GM18508 (cell line): ENCODE results near the gene PHF11.
A peak's percentile ranks its signal among the peaks of the same experiment; 100 is the strongest.

Source experiments
- ATAC-seq: cut with Tn5 transposase; IDR thresholded peaks from one replicate; pipeline ENCODE4 v1.9.1; 2021; ENCODE audit warnings: moderate number of reproducible peaks; ENCODE audit not compliant: insufficient read depth, unreplicated experiment

The PHF11 gene

GRCh38 chr13:49495783-49496762 lies at the start of gene PHF11:
PHF11 (plus strand) TSS chr13:49495953; CDS start chr13:49496002, 49 bp downstream.
- peak; percentile 51 for ATAC-seq

- ATAC-seq, result no peak
Observed at GRCh38 chr13:49446473-49446872, 49.3 kb upstream of the PHF11 start.

GRCh38 chr13:49448753-49449152 lies 47.0 kb upstream of the PHF11 start:
- ATAC-seq, result no peak

DNA sequence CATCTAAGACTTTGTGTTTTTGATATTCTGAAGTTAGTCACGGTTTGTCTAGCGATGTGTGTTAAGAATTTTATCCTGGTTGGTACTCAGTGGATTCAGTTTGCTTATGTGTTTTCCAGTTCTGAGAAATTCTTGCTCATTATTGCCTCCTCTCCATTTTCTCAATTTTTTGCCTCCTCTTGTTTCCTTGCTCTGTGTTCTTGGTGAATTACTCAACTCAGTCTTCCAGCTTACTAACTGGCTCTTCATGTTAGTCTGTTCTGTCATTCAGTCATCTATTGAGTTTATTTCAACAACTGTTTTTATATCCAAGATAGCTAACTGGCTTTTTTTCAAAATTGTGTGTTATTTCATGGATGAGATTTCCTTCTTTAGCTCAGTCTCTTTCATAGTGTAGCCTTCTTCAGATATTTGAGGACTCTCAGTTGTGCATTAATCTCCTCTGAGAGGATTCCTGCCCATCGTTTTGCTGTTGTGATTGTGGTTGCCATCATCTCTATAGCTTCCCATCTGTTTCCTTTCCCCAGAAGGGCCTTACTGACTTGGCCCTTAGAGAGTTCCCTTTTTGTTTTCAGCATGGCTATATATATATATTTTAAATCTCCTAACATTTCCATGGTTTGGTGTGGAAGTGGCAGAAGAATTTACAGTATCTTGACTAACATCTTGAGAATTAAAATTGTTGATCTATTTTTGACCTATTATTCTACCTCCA lies 45.5 kb upstream of the PHF11 start:
- ATAC-seq, result no peak

DNA sequence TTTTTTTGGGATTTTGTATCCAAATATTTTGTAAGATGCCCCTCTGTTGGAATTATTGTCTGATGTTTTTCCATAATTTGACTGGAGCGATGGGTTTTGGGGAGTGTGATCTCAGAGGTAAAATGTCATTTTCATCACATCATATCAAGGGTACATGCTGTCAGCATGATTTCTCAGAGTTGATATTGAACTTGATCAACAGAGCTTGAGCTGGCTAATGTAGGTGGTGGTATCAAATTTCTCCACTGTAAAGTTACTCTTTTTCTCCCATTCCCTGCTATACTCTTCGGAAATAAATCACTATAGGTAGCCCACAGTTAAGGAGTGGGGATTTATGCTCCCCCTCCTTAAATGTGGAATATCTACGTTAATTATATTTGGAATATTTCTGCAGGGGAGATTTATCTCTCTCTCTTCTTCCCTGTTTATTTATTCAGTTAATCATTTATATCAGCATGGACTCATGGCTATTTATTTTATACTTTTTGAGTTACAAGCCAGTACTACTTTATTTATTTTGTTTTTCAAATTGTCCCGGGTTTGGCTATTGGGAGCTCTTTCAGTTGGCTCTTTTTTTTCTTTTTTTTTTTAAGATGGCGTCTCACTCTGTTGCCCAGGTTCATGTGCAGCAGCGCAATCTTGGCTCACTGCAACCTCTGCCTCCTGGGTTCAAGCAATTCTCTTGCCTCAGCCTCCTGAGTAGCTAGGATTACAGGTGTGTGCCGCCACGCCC lies 42.9 kb upstream of the PHF11 start:
- ATAC-seq, result no peak

GRCh38 chr13:49453465-49453864 lies 42.3 kb upstream of the PHF11 start:
- ATAC-seq, result no peak

DNA sequence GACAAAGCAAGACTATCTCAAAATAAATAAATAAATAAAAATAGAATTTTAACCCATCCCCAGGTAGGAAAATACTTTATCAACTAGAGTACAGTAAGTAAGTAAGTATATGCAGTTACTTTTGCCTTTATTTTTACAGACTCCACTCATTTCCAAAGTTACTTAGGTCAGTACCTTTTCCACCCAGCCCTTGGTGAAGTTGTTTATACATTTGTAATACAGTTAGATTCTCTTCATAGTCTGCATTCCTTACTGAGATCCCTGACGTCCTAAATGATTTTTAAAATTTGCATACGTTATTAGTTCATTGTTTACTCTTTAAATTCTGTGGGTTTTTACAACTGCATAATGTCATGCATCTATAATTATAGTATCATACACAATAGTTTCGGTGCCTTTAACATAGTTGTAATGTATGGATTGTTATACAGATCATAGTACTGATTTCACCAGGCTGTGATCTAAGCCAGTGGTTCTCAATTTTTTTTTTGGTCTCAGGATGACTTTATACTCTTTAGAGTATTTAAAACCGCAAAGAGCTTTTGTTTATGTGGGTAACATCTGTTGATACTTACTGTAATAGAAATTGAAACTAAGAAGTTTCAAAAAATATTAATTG lies 41.3 kb upstream of the PHF11 start:
- peak; percentile 75 for ATAC-seq

DNA sequence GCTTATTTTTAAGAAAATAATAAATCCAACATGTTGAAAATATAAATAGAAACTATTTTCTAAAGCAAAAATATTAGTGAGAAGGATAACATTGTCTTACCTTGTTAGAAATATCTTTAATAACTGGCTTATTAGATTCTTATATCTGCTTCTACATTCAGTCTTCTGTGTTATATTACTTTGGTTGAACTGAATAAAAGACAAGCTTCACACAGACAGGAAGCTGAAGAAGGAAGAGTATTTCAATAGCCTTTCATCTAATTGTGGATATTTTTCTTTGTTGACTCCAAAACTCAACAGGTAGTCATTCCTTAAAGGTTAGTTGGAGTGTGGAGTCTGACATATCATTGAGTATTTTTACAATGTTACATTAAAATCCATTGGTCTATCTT lies 40.8 kb upstream of the PHF11 start:
- no peak for ATAC-seq

GRCh38 chr13:49456156-49456555 lies 39.6 kb upstream of the PHF11 start:
- no peak for ATAC-seq

DNA sequence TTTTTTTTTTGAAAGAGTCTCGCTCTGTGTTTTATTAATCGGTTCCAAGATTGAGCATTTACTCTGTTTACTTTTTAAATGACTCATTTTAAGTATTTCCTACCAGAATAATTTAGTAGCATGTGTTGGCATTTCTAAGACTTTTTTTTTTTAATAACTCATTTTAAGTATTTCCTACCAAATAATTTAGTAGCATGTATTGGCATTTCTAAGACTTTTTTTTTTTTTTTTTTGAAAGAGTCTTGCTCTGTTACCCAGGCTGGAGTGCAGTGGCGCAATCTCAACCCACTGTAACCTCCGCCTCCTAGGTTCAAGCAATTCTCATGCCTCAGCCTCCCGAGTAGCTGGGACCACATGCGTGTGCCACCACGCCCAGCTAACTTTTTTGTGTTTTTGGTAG lies 38.5 kb upstream of the PHF11 start:
- no peak for ATAC-seq

DNA sequence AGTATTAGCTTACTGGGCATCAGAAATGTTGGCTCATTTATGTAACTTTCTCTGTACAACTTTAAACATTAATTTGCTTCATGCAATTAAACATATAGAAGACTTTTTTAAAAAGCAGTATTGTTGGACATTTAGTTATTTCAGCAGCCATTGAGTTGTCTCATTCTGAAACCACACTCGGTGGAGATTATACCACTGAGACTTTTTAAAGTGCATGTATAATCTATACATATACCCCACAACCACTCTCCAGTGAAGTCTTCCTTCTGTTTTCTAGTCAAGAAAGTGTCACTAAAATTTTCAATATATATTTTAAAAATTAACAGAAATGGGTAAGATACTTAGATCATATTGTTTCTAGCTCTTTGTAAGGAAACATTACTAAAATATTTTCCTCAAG lies 36.2 kb upstream of the PHF11 start:
- no peak for ATAC-seq

GRCh38 chr13:49464085-49464484 lies 31.7 kb upstream of the PHF11 start:
- no peak for ATAC-seq

DNA sequence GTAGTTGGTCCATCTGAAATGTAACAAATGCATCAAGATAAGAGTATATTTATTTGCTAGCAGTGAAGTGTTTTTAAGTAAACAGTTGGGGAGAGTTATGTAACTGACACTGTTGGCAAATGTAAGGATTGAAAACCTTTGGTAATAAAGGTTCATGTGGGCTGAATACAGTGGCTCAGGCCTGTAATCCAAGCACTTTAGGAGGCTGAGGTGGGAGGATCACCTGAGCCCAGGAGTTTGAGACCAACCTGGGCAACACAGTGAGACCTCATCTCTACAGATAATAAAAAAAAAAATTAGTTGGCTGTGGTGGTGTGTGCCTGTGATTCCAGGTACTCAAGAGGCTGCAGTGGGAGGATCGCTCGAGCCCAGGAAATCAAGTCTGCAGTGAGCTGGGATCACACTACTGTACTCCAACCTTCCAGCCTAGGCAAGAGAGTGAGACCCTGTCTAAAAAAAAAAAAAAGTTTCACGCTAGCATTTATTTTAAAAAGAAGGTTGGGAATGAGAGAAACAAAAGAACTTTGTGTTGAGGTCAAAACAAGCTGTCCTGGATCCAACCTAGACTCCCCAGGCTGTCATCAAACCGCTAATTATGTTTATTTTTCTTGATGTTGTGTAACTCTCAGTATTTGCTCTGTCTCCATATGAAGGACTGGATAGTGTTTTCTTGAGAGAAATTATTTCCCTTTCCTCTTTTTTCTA lies 31.0 kb upstream of the PHF11 start:
- no peak for ATAC-seq

GRCh38 chr13:49466292-49466838 lies 29.4 kb upstream of the PHF11 start:
- ATAC-seq, result no peak

GRCh38 chr13:49472186-49472585 lies 23.6 kb upstream of the PHF11 start:
- ATAC-seq, result no peak

GRCh38 chr13:49476529-49476928 lies 19.2 kb upstream of the PHF11 start:
- no peak for ATAC-seq

- no peak for ATAC-seq
Observed at GRCh38 chr13:49481788-49482187, 14.0 kb upstream of the PHF11 start.

GRCh38 chr13:49488563-49488962 lies 7.2 kb upstream of the PHF11 start:
- no peak for ATAC-seq

GRCh38 chr13:49494645-49495044 lies 1.1 kb upstream of the PHF11 start:
- no peak for ATAC-seq
